HG02884 (cell line): ENCODE data around the gene MTCL1.

ENCODE experiments used
- ATAC-seq: cut with Tn5 transposase; IDR thresholded peaks from one replicate; pipeline ENCODE4 v1.9.1; 2021; ENCODE audit warnings: mild to moderate bottlenecking, moderate library complexity; ENCODE audit not compliant: unreplicated experiment

The MTCL1 gene

DNA sequence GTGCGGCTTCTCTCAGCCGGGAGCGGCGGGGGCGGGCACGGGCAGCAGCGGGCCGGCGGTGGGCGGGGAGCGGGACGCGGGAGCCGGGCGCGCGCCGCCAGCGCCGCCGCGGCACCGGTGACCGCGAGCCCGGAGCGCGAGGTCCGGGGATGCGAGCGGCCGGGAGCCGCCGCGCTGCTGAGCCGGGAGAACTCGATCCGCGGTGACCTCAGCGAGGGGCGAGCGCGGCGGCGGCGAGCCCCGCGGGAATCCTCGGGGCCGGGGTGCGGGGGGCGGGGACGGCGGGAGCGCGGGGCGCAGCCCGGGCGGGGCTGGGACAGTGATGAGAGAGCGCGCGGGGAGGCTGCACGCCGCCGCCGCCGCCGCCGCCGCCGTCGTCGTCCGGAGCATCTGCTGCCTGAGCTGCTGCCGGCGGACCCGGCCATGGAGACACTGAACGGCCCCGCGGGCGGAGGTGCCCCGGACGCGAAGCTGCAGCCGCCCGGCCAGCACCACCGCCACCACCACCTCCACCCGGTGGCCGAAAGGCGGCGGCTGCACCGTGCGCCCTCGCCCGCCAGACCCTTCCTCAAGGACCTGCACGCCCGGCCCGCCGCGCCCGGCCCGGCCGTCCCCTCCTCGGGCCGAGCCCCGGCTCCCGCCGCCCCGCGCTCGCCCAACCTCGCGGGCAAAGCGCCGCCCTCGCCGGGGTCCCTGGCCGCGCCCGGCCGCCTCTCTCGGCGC lies at the start of gene MTCL1:
MTCL1 (plus strand) TSS at position 319 of the 723 bp plus-strand sequence; CDS start at position 424, 105 bp downstream.
- peak; percentile 32 for ATAC-seq

DNA sequence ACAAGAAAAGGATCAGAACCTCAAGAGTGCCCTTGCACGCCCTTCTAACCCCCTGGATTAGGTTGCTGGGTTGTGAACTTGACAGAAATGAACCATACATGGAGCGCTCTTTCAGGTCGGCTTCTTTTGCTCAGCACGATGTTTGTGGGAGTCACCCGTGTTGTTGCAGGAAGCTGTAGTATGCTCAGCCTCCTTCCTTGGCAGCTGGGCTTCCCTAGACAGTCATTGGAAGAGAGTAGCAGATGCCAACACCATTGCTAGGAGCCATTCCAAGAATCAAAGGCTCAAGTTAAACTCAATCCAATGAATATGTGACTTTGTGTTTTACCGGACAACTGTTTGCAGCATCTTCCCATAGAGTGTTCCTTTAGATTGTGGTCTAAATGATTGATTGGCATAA lies 49.1 kb upstream of the MTCL1 start:
- ATAC-seq: no peak

DNA sequence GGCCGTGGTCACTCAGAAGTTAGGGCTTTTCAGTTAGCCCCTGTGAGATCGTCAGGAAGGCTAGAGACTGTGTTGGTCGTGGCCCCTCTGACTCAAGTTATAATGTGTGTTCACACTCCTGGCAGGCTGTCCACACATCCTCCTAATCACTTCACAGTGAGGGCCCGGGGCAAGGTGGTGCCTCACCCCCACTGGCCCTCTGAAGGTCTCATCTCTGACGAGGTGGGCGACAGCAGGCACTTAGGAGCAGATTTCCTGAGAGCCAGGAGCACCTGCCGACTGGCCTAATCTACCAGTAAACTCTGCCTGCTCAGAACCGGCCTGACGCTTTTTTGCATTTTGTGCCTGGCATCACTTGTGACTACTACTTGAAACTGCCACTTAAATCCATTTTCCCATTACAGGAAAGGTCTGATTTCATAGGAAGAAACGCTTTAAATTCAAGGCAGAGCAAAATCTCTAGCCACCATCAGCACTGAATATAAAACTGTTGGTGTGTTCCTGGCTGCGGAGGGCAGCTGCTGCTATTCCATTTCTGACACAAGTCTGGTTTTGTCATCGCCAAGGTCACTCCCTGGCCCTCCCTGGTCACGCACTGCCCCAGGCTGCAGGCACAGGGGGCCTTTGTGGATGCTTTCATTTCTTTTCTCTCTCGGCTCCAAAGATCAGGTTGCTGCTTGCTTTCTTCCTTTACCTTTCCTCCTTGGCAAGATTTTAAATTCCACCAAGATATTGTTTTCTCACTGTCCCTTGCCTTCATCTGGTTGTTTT lies 48.1 kb upstream of the MTCL1 start:
- no peak for ATAC-seq

DNA sequence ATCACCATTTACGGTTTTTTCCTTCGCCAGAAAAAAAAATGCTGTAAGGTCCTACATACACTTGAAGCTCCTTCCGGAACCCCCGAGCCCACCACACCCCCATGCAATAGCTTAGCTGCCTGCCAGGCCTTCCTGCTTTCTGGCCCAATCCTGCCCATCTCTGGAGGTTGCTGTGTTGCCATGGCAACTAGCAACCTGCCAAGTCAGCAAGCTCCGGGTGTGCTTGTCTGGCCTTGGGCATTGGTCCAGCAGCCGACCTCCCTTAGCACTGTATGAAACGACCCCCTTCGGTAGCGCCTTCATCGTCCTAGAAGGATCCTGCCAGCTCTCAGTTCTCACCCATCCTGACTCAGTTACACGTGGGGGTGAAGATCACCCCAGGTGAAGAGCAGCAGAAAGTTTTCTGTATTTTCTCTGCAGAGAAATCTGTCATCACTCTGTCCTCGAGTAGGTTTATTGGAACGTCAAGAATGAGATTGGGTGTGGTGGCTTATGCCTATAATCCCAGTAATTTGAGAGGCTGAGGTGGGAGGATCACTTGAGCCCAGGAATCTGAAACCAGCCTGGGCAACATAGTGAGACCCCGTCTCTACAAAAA lies 47.4 kb upstream of the MTCL1 start:
- no peak for ATAC-seq

- no peak for ATAC-seq
These were observed 46.4 kb upstream of the MTCL1 start for GRCh38 chr18:8658858-8659485.

DNA sequence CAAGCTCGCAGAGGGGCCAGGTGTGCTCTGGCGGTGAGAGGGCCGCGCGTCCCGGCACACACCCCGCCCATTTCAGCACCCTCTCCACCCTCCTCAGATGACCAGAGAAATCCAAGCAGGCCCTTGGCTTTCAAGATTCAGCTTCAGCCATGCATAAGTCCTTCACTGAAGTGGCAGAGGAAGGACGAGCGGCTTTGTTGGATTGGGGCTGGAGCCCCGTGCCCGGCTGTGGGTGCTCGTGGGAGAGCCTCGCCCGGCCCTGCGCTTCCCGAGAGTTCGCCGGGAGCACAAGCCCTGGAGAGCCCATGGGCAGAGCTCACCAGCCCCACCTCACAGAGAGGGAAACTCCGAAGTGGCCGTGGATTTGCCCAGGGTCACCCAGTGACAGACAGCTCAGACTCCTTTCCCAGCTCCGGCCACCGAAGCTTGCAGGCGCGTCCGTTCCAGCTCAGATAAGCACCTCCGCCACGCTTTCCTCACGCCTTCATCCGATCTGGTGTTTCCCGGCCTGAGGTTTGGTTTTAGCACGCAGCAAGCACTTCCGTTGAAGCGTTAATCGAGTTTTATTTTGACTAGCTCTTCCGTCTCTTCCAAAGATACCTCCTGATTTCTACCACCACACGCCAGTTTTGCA lies 45.6 kb upstream of the MTCL1 start:
- no peak for ATAC-seq

DNA sequence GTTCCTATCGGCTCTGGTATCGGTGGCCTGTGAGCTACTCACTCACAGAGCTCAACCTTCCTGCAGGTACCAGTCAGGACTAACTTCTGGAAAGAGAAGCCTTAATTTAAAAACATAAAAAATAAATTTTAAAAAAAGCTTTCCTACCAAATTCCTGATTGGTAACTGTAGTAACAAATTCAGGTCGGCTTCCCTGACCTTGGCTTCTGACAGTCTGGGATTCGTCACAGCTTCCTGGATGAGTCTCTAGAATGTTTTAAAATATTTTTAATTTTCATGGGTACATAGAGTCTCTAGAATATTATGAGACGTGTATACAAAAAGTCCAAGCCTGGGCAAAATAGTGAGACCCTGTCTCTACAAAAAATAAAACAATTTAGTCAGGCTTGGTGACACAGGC lies 45.0 kb upstream of the MTCL1 start:
- ATAC-seq: no peak

GRCh38 chr18:8661754-8662559 lies 43.4 kb upstream of the MTCL1 start:
- ATAC-seq: no peak

DNA sequence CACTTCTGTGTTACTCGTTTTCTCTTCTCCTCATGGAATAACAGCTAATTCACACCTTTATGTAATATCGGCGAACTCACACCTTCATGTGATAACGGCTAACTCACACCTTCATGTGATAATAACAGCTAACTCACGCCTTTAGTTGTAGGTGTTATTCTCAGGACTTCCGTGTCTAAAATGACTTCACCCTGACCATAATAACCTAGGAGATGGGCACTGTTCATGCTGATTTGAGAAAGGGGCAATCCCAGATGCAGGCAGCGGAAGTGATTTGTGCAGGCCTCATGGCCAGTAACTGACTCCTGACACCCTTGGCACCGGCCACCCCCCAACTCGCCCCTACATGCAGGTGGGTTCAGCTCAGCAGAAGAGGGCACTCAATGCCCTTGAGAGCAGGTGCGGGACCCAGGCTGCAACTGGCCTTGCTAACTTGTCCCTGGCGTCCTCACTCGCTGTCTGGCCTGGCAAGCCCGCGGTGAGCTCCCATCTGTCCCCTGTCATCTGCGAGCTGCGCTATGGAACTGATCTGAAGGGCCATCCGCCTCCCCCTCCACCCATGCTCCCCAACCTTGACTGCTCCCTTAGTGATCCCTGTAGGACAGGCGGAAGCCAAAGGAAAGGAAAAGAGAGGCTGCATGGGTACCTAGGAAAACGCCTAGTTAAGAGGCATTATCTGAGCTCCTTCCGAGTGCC lies 42.6 kb upstream of the MTCL1 start:
- ATAC-seq: no peak

GRCh38 chr18:8667846-8668245 lies 37.5 kb upstream of the MTCL1 start:
- no peak for ATAC-seq

GRCh38 chr18:8668381-8668780 lies 37.0 kb upstream of the MTCL1 start:
- ATAC-seq: no peak

- no peak for ATAC-seq
These were observed 35.8 kb upstream of the MTCL1 start for GRCh38 chr18:8669571-8669970.

DNA sequence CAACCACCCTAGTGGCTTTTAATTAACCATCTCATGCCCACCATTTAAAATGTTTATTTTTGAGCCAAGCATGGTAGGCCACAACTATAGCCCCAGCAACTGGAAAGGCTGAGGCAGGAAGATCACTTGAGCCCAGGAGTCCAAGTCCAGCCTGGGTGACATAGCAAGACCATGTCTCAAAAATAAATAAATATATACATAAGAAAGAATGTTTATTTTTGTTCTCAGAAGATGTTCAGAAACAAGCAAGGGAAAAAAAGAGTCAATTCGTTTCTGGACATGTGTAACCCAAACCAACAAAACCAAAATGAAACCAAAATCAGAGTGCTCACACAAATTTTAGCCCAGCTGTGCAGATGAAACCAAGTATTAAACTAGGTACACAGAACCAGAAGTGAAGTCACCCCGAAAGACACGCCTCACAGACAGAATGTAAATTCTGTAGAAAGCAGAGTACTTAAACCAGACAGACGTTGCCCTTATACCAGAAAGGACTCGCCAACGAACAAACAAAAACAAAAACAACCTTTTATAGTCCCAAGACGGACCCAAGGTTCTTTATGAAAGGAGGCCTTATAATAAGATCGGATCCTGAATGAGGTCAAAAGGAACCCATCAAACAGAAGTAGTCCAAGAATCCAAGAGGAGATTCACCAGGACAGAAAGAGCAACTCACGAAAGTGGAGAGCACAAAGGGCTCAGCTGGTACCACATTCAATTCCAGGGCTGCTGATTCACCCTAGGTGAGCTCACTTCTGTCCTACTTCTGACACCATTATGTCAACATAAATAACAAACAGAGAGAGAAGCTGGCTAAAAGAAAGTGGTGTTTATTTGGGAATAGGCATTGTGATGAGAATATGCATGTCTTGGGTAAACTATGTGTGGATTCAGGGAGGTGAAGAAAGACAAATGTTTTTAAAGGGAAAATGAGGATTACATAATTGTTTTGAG lies 31.8 kb upstream of the MTCL1 start:
- no peak for ATAC-seq

DNA sequence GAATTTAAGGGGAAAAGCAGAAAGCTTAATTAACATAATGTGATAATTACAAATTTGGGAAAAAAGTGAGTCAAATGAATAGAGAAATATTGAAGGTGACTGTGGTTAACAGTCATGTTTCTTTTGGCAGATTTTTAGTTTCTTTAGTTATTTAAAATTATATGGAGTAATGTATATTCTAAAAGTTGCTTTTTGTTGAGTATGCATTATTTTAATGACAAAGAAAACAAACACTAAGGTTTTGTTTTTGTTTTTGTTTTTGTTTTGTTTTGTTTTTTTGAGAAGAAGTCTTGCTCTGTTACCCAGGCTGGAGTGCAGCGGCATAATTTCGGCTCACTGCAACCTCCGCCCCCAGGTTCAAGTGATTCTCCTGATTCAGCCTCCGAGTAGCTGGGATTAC lies 30.3 kb upstream of the MTCL1 start:
- ATAC-seq: no peak

DNA sequence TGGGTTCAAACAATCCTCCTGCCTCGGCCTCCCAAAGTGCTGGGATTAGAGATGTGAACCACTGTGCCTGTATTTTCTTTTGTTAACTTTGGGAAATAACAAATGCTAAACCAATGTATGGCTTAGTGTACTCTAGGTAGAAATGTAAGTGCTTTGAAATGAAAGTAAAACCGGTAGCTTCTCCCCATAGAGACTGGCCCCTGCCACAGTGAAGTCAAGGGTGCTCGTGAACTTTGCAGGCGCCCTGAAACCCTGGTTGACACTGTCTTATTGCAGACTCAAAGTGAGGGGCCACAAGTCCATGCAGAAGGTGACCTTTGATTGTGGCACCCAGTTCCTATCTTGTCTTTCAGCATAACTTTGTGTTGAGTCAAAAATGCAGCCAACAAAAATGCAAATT lies 24.2 kb upstream of the MTCL1 start:
- ATAC-seq: no peak

DNA sequence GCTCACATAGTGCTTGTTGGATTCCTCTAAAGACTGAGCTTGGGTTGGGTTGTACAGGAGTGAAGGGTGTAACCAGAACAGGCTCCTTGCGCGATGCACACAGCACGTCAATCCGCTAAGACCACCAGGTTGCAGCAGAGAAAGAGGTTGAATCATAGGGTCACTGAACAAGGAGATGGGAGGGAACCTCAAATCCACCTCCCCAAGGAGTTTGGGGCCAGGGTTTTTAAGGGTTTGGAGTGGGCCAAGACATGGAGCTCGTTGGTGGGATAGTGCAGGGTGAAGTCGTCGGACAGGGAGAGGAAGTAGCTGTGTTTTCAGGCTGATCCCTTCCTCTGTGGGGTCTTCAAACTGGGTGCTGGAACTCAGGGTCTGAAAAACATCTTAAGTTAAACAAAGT lies 20.8 kb upstream of the MTCL1 start:
- ATAC-seq: no peak

DNA sequence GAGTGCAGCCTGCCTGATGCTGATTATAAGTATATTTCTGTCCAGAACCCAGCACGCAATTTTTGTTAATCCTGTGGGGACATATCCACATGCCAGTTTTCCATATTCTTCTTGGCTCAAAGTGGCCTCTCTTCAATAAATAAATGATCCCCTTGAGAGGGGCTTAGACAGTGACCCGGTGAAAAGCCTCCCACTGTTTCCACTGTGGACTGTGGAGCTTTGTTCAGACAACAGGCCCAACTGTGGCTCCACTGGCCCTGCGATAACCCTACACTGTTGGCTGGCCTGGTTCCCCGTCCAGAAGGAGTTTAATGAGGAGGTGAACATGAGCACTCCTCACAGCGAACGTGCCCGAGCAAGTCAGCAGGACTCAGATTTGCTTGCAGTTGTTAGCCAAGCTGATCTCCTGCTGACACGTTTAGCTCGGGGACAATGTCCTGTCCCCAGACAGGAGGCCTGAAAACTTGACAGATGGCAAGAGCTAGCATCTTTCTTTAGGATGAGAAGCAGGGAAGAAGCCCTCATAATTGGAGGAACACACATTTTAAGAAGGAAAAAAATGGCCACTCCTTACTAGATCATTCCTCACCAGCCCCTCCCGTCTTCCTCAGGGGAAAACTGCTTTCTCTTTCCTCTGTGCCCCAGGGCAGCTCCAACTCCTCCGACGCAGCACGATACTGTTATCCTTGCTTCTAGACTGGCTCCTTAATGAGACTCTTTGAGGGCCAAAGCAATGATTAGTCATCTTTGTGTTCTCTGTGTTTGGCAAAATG lies 20.0 kb upstream of the MTCL1 start:
- no peak for ATAC-seq

GRCh38 chr18:8685914-8686216 lies 19.5 kb upstream of the MTCL1 start:
- ATAC-seq: no peak
